Nephron progenitor cell (in vitro differentiated cells): ENCODE data around the gene TMPRSS9.
A peak's percentile ranks its signal among the peaks of the same experiment; 100 is the strongest.
"Not testable (repeated sequence)": the region's sequence is repeated elsewhere in the genome, so short reads cannot be mapped to it uniquely, and the experiment has no call there.

Source experiments
- DNase-seq: peaks from one replicate; pipeline ENCODE4 v3.0.0; 2021
- H3K27ac Mint-ChIP-seq: 2 replicates; pipeline ENCODE4 v1.8.0; 2021; ENCODE audit warnings: mild to moderate bottlenecking, moderate library complexity, mixed read lengths
- H3K27me3 Mint-ChIP-seq: 2 replicates; pipeline ENCODE4 v1.8.0; 2021; ENCODE audit warnings: mild to moderate bottlenecking, low read depth, mixed read lengths; ENCODE audit not compliant: poor library complexity
- H3K36me3 Mint-ChIP-seq: 2 replicates; pipeline ENCODE4 v1.8.0; 2021; ENCODE audit warnings: low read depth, mixed read lengths
- H3K4me1 Mint-ChIP-seq: 2 replicates; pipeline ENCODE4 v1.8.0; 2021; ENCODE audit warnings: mixed read lengths
- H3K4me3 Mint-ChIP-seq: 2 replicates; pipeline ENCODE4 v1.8.0; 2021; ENCODE audit warnings: mild to moderate bottlenecking, moderate library complexity, mixed read lengths
- H3K9me3 Mint-ChIP-seq: 2 replicates; pipeline ENCODE4 v1.8.0; 2021; ENCODE audit warnings: mild to moderate bottlenecking, moderate library complexity, mixed read lengths
- TF ChIP-seq, protein P1 (sequence below): fragments of 200-600 bp; sonication (generic); IDR thresholded peaks from 2 replicates; pipeline ENCODE4 v1.5.0; 2021; ENCODE audit warnings: antibody characterized with exemption

TMPRSS9 gene

DNA sequence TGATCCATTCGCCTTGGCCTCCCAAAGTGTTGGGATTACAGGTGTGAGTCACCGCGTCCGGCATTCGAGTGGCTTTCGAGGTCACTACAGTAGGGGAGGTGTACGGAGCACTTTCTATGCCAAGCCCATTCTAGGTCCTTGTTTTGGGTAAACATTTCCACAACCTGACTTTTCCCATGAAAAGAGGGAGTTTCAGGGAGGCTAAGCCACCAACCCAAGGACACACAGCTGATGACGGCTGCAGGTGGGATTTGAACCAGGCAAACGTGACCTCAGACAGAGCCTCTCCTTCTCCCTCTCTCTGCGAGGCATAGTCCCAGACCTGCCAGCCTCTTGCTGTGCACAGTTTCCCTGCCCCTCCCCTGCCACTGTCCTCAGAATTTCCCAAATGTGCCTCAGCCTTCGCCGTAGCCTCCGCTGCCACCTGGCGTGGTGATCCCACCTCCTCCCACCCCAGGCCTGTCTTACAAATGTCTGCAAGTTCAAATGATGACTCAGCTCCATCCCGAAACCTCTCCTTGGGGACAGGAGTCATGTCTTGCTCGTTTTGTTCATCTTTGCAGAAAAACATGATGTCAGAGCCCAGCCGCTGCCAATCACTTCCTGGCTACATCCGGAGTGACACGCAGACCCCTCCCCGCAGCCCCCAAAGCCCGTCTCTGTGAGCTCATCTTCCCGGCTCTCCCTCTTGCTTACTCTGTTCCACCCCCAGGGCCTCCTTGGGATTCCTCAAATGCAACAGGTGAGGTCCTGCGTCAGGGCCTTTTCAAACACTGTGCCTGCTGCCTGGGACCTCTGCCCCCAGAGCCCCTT lies 109.2 kb downstream of the TMPRSS9 start:
- Mint-ChIP-seq H3K4me1 (peaks cover 16% of the 10 kb centered on the region), H3K27ac (no peak overlapping the region), H3K36me3 (no peaks in the 10 kb centered on the region)

DNA sequence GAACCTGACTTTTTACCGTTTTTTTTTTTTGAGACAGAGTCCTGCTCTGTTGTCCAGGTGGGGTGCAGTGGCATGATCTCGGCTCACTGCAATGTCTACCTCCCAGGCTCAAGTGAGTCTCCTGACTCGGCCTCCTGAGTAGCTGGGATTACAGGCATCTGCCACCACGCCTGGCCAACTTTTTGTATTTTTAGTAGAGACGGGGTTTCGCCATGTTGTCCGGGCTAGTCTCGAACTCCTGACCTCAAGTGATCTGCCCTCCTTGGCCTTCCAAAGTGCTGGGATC lies 109.8 kb downstream of the TMPRSS9 start:
- Mint-ChIP-seq H3K4me3 (peak overlapping the region; percentile 40), H3K4me1 (peaks cover 16% of the 10 kb centered on the region)
- H3K36me3 Mint-ChIP-seq, DNase-seq, H3K27ac Mint-ChIP-seq, H3K9me3 Mint-ChIP-seq, H3K27me3 Mint-ChIP-seq: not testable (repeated sequence)

More for the DNA sequence above, 109.2 kb downstream of the TMPRSS9 start:
- Mint-ChIP-seq H3K27me3 (peaks cover 9% of the 10 kb centered on the region), H3K9me3 (no peaks in the 10 kb centered on the region), H3K4me3 (peak overlapping the region; percentile 40)
- DNase-seq: no peak
- TF ChIP-seq, protein P1, sequence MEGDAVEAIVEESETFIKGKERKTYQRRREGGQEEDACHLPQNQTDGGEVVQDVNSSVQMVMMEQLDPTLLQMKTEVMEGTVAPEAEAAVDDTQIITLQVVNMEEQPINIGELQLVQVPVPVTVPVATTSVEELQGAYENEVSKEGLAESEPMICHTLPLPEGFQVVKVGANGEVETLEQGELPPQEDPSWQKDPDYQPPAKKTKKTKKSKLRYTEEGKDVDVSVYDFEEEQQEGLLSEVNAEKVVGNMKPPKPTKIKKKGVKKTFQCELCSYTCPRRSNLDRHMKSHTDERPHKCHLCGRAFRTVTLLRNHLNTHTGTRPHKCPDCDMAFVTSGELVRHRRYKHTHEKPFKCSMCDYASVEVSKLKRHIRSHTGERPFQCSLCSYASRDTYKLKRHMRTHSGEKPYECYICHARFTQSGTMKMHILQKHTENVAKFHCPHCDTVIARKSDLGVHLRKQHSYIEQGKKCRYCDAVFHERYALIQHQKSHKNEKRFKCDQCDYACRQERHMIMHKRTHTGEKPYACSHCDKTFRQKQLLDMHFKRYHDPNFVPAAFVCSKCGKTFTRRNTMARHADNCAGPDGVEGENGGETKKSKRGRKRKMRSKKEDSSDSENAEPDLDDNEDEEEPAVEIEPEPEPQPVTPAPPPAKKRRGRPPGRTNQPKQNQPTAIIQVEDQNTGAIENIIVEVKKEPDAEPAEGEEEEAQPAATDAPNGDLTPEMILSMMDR: no peak

DNA sequence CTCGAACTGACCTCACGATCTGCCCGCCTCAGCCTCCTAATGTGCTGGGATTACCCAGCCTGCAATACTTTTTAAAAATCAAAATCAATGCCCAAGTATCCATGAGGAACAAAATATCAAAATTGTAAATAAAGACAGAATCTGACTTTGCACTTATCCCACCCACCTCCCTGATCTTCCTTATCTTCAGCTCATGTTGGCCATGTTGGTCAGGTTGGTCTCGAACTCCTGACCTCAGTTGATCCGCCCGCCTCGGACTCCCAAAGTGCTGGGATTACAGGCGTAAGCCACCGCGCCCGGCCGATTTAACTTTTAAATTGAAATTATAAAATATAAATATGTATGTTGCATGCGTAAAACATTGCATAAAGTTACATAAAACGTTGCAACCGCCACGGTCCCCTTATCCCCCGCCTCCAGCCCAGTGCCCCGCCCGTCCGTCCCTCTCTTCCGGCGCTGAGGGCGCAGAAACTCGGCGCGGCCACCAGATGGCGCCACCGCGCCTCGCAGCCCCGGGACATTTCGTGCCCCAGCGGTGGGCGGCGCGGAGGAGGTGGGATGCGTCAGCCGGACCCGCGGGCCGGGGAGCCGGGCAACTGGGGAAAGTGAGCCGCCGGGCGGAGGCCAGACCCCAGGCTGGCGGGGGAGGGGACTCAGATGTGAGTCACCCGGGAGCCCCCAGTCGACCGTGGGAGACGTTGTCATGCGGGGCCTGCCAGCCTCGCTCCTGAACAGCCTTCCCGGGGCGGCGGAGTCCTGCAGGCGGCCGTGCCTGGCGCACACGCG lies 114.4 kb downstream of the TMPRSS9 start:
- TF ChIP-seq, protein P1: peak; percentile 98
- Mint-ChIP-seq H3K36me3 (no peaks in the 10 kb centered on the region), H3K9me3 (no peaks in the 10 kb centered on the region), H3K4me3 (peak overlapping the region; percentile 52), H3K27me3 (peaks cover 39% of the 10 kb centered on the region), H3K27ac (no peak overlapping the region), H3K4me1 (peaks cover 35% of the 10 kb centered on the region)
- DNase-seq: peak; percentile 93

DNA sequence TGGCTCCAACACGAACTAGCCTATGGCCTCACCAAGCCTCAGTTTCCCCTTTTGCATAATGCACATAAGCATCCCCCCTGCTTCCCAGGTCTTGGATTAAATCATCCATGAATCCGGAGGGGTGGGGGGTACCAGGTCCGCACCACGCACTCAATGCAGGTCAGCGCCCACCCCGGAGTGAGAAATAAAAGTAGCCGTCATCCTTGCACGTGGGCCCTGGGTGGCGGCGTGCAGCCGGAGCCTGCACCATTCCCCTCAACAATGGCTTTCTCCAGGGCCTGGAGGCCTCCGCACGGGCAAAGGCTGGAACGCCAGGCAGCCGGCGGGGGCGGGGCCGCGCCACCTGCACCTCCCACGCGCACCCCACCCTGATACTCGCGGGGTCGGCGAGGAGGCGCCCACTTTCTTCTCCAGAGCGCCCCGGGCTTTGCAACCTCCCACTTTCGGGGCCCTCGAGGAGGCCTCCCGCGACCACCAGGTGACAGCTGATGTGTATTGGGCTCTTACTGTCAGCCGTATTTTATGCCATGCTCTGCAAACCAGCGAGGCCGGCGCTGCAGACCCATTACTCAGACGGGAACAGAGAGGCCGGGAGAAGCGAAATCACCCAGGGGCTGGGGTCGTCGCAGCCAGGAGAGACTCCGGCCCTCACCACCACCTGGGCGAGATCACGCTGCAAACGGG lies 115.1 kb downstream of the TMPRSS9 start:
- no peaks in the 10 kb centered on the region for H3K9me3 Mint-ChIP-seq
- no peaks in the 10 kb centered on the region for H3K36me3 Mint-ChIP-seq

More for the DNA sequence above, 115.1 kb downstream of the TMPRSS9 start:
- peaks cover 46% of the 10 kb centered on the region for H3K27me3 Mint-ChIP-seq
- TF ChIP-seq, protein P1: no peak
- H3K4me1 Mint-ChIP-seq: peaks cover 35% of the 10 kb centered on the region
- peak; percentile 54 for DNase-seq
- H3K27ac Mint-ChIP-seq: no peak overlapping the region
- H3K4me3 Mint-ChIP-seq: peak overlapping the region; percentile 52
